A204.1 (cell line): ENCODE data around the gene DRAXIN.

Source experiments
- FAIRE-seq: peaks from 2 replicates; lab custom pipeline; 2012; peaks lifted over from hg19 to GRCh38; lab: Jason Lieb, UNC

DRAXIN gene

GRCh38 chr1:11690397-11691301 lies 861 bp upstream of the DRAXIN start:
- no peak for FAIRE-seq

GRCh38 chr1:11691928-11692711 lies 610 bp downstream of the DRAXIN start:
- no peak for FAIRE-seq

- FAIRE-seq: no peak
Observed at GRCh38 chr1:11693024-11693590, 1.6 kb downstream of the DRAXIN start.

GRCh38 chr1:11693917-11694316 lies 2.4 kb downstream of the DRAXIN start:
- no peak for FAIRE-seq

- FAIRE-seq: no peak
Observed at GRCh38 chr1:11695861-11696260, 4.4 kb downstream of the DRAXIN start.

GRCh38 chr1:11697188-11697892 lies 5.8 kb downstream of the DRAXIN start:
- no peak for FAIRE-seq

GRCh38 chr1:11697893-11698210 lies 6.3 kb downstream of the DRAXIN start:
- no peak for FAIRE-seq

GRCh38 chr1:11700601-11701467 lies 9.3 kb downstream of the DRAXIN start:
- no peak for FAIRE-seq

GRCh38 chr1:11701551-11701961 lies 10.0 kb downstream of the DRAXIN start:
- FAIRE-seq: no peak

- FAIRE-seq: no peak
Observed at GRCh38 chr1:11701981-11702803, 10.7 kb downstream of the DRAXIN start.

GRCh38 chr1:11703357-11704193 lies 12.1 kb downstream of the DRAXIN start:
- no peak for FAIRE-seq

GRCh38 chr1:11704194-11704529 lies 12.7 kb downstream of the DRAXIN start:
- no peak for FAIRE-seq

GRCh38 chr1:11704691-11705475 lies 13.4 kb downstream of the DRAXIN start:
- no peak for FAIRE-seq

GRCh38 chr1:11705596-11705995 lies 14.1 kb downstream of the DRAXIN start:
- FAIRE-seq: no peak

GRCh38 chr1:11706292-11706691 lies 14.8 kb downstream of the DRAXIN start:
- FAIRE-seq: no peak

GRCh38 chr1:11707621-11708276 lies 16.2 kb downstream of the DRAXIN start:
- FAIRE-seq: no peak

- no peak for FAIRE-seq
Observed at GRCh38 chr1:11708554-11709350, 17.2 kb downstream of the DRAXIN start.

- no peak for FAIRE-seq
Observed at GRCh38 chr1:11711490-11711889, 20.0 kb downstream of the DRAXIN start.
